ENCODE results near the gene USP36.

USP36 gene

DNA sequence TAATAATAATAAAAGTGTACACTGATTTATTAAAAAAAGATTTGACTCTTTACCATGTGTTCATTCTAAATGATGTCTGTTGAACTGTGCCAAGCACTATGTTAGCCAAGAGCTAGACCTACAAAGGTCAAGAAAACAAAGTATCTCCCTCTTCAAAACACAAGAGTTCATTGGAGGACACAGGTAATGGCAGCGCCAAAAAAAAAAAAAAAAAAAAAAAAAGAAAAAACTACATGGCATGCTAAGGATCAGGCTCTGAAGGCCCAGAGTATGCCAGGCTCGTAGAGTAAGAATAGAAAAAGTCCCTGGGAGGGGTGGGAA, 93.7 kb downstream of the USP36 start:
- TF ChIP-seq CTCF (conservative IDR thresholded peaks at IDR 0.05; ENCODE audit: low read length): no peak
- no peak for TF ChIP-seq EZH2phosphoT487 (IDR thresholded peaks at IDR 0.05; ENCODE audit: borderline replicate concordance)
- Histone ChIP-seq H3K4me1 (ENCODE audit: insufficient read depth, low read length, poor library complexity, severe bottlenecking) (peaks cover 84% of the 10 kb centered on the region), H3F3A (ENCODE audit: low read depth) (peaks cover 13% of the 10 kb centered on the region; the same call in 1 of the 2 replicates), H3K27me3 (ENCODE audit: insufficient read depth, low read length, poor library complexity, severe bottlenecking) (no peaks in the 10 kb centered on the region), H4K20me1 (ENCODE audit: insufficient read depth, low read length, poor library complexity, severe bottlenecking) (peaks cover 7% of the 10 kb centered on the region), H3K9me2 (replicated peaks; ENCODE audit: low read depth, low read length) (no peaks in the 10 kb centered on the region), H3K9ac (ENCODE audit: low read depth, low read length, poor library complexity, severe bottlenecking) (peak overlapping the region; percentile 65), H3K36me3 (ENCODE audit: insufficient read depth, low read length) (peaks cover 3% of the 10 kb centered on the region; the same call in 1 of the 2 replicates), H3K4me2 (ENCODE audit: low read depth, low read length, poor library complexity, severe bottlenecking) (peak overlapping the region; percentile 94), H3K9me3 (ENCODE audit: insufficient read depth, low read depth, low read length) (no peaks in the 10 kb centered on the region), H3K4me3 (ENCODE audit: low read length, poor library complexity, severe bottlenecking) (no peak overlapping the region), H2AFZ (ENCODE audit: low read length) (no peak overlapping the region), H3K79me2 (ENCODE audit: insufficient read depth, low read length) (peaks cover 89% of the 10 kb centered on the region)

- peak overlapping the region; percentile 10 for H3K4me2 ChIP-seq (ENCODE audit: low read depth, low read length, poor library complexity, severe bottlenecking)
- H2AFZ ChIP-seq (ENCODE audit: low read length): no peak overlapping the region
- no peak for TF ChIP-seq CTCF (conservative IDR thresholded peaks at IDR 0.05; ENCODE audit: low read length)
- TF ChIP-seq EZH2phosphoT487 (IDR thresholded peaks at IDR 0.05; ENCODE audit: borderline replicate concordance): no peak
- no peak overlapping the region for H3K9ac ChIP-seq (ENCODE audit: low read depth, low read length, poor library complexity, severe bottlenecking)
- no peaks in the 10 kb centered on the region for H3K9me2 ChIP-seq (replicated peaks; ENCODE audit: low read depth, low read length)
- H3F3A ChIP-seq (ENCODE audit: low read depth): peaks cover 13% of the 10 kb centered on the region; the same call in 1 of the 2 replicates
- H3K79me2 ChIP-seq (ENCODE audit: insufficient read depth, low read length): peaks cover 89% of the 10 kb centered on the region
- H3K4me1 ChIP-seq (ENCODE audit: insufficient read depth, low read length, poor library complexity, severe bottlenecking): peaks cover 84% of the 10 kb centered on the region
- H3K4me3 ChIP-seq (ENCODE audit: low read length, poor library complexity, severe bottlenecking): no peak overlapping the region
- H4K20me1 ChIP-seq (ENCODE audit: insufficient read depth, low read length, poor library complexity, severe bottlenecking): peaks cover 8% of the 10 kb centered on the region
- H3K9me3 ChIP-seq (ENCODE audit: insufficient read depth, low read depth, low read length): no peaks in the 10 kb centered on the region
- peaks cover 3% of the 10 kb centered on the region; the same call in 1 of the 2 replicates for H3K36me3 ChIP-seq (ENCODE audit: insufficient read depth, low read length)
- no peaks in the 10 kb centered on the region for H3K27me3 ChIP-seq (ENCODE audit: insufficient read depth, low read length, poor library complexity, severe bottlenecking)
Observed at GRCh38 chr17:78746263-78746948, 94.2 kb downstream of the USP36 start.

Measured in Loucy (cell line).